Left colon (tissue), 2 donors: ENCODE measurements around the gene HHAT. TPM values are rescaled to one million over a fixed set of nuclear protein-coding genes. Genes with fewer than 3 reads are reported as not detected.

ENCODE experiments used
- ATAC-seq: fragments of 200-7000 bp; cut with Tn5 transposase; one replicate; pipeline ENCODE4 v1.9.1; 2020; ENCODE audit warnings: mild to moderate bottlenecking, moderate library complexity
- DNase-seq, 2 donors: peaks; one replicate each; pipeline ENCODE4 v3.0.0-alpha.2; 2020
- intact Hi-C, 2 donors: fragments of 100-400 bp; cut with DNase I in 1 of 2; cut with micrococcal nuclease in 1 of 2; formaldehyde crosslinking; loops; one replicate each; pipeline versions ENCODE4 v1.11.2 to v1.14.0; 2022; cut with DNase I, micrococcal nuclease
- long read RNA-seq: library from polyadenylated mRNA; unstranded; transcript quantifications from one replicate; pipeline ENCODE4 v2.0.0, GENCODE V29; 2021
- total RNA-seq, 2 donors: library from RNA; stranded (reverse); fragmentation: NEBNext Ultra II Directional; extraction: Animal tissue kit (Norgen Biotek cat#: 25700); gene quantifications; one replicate each; pipeline ENCODE4 v1.2.1, GENCODE V29; 2021
- donor health status: DM: no; HTN: no; CAD: no.
- donor health status: DM: yes; HTN: yes; CAD: no.

HHAT gene
- 1 to 10 TPM; 4.6 to 6.8 TPM for total RNA-seq
- long read RNA-seq, partial matches to known transcripts: 5 of 9 reads
- long read RNA-seq, other reads (novel, unspliced or antisense): 3 of 9 reads

DNA sequence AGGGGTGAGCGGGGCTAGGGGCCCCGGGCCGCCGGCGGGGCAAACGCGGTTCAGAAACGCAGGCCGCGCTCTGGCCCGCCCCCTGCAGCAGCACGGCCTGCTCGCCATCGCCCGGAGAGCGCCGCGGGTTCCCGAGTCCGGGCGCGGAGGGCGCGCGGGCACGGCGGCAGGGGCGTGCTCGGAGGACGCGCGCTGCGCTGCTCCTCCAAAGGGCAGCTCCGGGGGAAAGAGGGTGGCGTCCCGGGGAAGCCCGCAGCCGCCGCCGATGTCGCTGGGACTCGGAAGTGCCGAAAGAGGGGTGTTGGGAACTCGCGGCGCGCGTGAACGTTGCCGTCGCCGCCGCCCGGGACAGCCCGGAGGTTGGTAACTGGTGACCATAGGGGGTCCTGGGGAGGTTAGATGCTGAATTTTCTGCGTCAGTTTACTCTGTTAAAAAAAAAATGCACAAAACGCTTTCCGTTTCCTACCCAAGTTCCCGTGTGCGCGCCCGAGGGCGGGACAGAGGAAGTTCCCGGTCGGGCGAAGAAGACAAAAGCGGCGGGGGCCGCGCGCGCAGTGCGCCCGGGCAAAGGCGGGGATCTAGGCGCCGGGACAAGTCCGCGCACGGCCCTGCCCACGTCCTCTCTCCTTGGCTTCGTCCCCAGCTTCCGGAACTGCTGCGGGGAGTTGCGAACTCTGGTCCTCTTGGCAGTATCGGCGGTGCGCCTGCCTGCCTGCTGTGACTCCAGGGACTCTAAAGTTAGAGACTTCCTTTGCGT is at the start of gene HHAT:
Gene HHAT, plus strand, starts transcription at position 157 of the 758 bp plus-strand sequence. CDS start 20,074 bp downstream, outside the sequence.
- DNase-seq (peak; percentile 85 to 89), ATAC-seq (peak; percentile 94)
- intact Hi-C loops: no loop called here

DNA sequence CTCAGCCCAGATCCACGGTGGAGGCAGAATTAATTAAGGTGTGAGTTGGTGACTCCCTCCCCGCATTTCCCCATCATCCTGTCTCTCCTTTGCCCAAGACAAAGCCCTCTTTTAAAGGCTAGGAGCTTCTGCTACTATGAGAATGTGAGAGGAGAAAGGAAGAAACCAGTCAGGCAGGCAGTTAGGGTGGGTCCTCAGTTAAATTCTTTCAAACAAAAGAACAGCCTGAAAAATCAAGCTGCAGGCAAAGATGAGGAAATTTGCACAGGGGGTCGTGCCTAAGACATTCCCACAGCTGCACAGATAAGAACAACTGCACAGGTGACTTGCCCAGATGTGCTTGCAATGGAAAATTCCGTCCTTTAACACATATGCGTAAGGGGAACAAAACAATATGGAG is 48.5 kb upstream of the HHAT start:
- intact Hi-C loops: no loop called here
- no peak for DNase-seq
- ATAC-seq: no peak

DNA sequence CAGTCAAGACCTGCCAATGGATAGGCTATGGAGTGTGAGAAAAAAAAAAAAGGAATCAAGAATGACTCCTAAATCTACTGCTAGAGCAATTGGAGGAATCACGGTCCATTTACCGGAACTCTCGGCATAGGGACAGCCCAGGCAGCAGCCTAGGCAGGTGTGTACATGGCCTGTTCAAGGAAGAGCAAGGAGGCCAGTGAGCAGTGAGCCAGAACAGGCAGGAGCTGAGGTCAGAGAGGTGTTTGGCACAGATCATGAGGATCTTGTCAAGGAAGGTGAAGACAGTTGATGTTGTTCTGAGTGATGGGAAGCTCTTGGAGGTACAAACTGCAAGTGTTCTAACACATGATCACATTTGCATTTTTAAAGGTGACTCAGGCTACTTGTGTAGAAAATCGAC is 40.6 kb upstream of the HHAT start:
- no peak for DNase-seq
- intact Hi-C loops: no loop called here
- no peak for ATAC-seq

GRCh38 chr1:210289248-210289647 is 39.5 kb upstream of the HHAT start:
- DNase-seq (no peak), ATAC-seq (no peak)

GRCh38 chr1:210291081-210291764 is 37.5 kb upstream of the HHAT start:
- intact Hi-C loops: no loop called here
- no peak for ATAC-seq
- no peak for DNase-seq

More at GRCh38 chr1:210289248-210289647, 39.5 kb upstream of the HHAT start:
- intact Hi-C loops: no loop called here

DNA sequence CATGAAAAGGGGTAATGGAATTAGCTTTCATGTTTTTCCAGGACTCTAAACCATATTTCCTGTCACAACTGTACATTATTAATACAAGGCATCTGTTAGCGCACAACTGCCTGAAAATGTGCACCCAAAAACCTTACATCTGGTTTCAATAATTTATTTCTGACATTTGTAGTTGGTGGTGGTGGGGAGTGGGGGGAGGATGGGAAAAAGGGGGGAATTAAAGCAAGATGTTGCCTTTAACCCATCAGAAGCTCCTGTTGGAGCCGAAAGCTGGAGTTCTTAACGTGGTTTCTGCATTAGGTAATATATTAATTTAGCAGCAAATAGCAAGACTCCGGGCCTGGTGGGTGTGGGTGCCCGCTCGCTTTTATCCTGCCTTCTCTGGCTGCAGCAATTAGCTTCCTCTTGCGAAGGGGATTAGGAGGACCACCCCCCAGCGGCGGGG is 36.9 kb upstream of the HHAT start:
- intact Hi-C loops: no loop called here
- DNase-seq: no peak

GRCh38 chr1:210292231-210292871 is 36.4 kb upstream of the HHAT start:
- intact Hi-C loops: no loop called here
- peak; percentile 51 to 81 for DNase-seq
- peak; percentile 99 for ATAC-seq

More for the DNA sequence above, 36.9 kb upstream of the HHAT start:
- ATAC-seq: no peak

- intact Hi-C loops: no loop called here
- peak; percentile 26 for ATAC-seq
- peak; percentile 21 to 32 for DNase-seq
Observed at GRCh38 chr1:210293171-210293607, 35.5 kb upstream of the HHAT start.

DNA sequence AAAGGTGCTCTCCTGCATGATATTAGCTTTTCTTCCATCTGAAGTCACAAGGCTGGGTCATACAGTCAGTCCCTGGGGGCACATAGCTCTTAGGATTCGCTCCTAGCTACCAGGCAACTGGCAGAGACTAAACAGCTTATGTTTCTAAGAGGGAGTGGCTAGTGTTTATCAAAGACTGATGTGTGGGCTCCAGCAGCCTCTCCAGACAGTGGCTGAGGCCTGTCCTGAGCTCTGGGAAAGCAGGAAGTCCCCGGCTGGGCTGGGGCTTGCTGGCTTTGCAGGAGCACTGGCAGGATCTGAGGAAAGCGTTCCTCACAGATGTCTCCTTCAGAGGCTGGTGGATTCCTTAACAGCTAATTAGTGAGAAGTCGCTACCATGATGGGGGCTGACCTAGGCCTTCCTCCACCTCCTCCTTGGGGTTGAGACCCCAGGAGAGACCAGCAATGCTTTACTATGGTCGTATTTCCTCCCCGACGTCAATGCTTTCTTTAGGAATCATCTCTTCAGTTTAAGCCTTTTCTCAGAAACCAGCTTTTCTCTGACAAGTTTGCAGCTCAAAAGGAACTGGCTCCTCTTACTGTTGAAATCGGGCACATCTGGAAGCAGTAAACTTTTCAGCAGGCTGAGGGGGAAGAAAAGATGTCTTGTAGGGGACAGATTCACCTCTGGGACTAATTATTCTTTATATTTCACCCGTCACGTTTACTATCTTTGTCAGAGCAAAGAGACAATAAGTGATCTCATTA is 33.5 kb upstream of the HHAT start:
- ATAC-seq (no peak), DNase-seq (peak; percentile 23 to 30)
- intact Hi-C loops: no loop called here

DNA sequence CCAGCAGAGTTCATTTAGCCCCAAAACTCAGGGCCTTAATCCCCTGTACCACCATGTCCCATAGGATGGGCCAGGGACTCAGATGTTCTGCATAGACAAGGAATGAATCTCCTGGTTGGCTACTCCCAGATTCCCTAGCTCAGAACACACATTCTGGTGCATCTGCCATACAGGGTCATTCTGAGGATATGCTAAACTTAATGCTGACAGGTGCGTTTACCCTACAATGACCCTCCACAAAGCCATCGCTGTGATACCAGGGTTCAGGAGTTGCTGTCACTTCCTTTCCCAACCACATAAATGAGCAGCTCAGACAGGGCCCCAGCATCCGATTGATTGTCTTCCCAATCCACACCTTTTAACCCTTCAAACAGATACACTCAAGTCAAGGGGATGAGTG is 32.0 kb upstream of the HHAT start:
- no peak for DNase-seq
- ATAC-seq: no peak
- intact Hi-C loops: no loop called here

DNA sequence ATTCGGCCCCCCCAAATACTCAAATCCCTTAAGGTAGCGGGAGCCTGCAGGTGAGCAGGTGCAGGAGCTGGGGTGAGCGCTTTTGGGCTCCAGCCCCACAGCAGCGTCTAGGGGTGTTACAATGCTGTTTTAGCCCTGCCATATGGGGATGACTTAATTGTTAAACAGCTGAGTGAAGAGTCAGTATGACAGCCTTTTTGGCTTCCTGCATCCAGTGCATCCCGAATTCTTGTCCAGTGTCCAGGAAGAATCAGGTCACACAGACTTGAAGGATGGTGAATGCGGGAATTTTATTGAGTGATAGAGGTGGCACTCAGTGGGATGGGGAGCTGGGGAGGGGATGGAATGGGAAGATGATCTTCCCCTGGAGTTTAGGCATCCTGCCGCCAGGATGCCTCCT is 30.4 kb upstream of the HHAT start:
- intact Hi-C loops: no loop called here

GRCh38 chr1:210298936-210299335 is 29.8 kb upstream of the HHAT start:
- intact Hi-C loops: no loop called here
- ATAC-seq (no peak), DNase-seq (no peak)

More for the DNA sequence above, 30.4 kb upstream of the HHAT start:
- ATAC-seq (no peak), DNase-seq (no peak)

DNA sequence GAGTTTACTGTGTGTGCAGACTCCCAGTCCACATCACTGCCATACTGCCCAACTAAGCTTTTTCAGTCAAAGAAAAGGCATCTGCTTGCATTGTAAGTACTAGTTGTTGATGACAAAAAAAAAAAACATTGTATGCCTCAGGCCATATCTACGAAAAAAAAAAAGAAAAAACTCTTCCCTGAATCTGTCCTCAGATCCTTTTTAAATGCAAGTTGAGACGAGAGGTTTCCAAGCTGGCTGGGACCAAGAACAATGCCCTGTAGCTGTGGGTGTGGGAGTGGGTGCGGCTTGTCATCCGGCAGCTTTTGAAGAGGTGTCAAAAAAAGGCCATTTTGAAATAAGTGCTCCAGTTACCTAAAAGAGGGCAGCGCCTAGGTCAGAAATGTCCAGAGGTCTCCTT is 29.2 kb upstream of the HHAT start:
- no peak for DNase-seq
- no peak for ATAC-seq
- intact Hi-C loops: no loop called here

GRCh38 chr1:210300923-210301614 is 27.6 kb upstream of the HHAT start:
- no peak for DNase-seq
- intact Hi-C loops: no loop called here
- no peak for ATAC-seq

DNA sequence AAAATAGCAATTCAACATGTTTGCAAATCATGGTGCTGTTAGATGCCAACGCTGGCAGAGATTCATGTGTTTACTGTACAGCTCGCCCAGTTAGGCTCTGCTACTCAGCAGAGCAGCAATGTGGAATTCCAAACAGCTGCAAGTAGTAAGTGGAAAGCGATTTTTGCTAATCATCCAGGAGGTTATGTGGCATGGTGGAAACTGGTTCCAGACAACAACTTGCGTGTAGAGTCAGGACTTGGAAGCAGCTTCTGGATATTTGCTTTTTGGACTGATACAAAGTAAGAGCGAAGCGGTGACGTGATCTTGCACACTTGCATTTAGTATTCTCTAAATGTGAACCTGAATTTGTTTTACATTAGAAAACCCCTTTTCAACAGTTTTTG is 27.1 kb upstream of the HHAT start:
- intact Hi-C loops: no loop called here
- DNase-seq (no peak), ATAC-seq (no peak)

- ATAC-seq (no peak), DNase-seq (no peak)
- intact Hi-C loops: no loop called here
Observed at GRCh38 chr1:210302501-210302900, 26.2 kb upstream of the HHAT start.

GRCh38 chr1:210303391-210303790 is 25.3 kb upstream of the HHAT start:
- intact Hi-C loops: no loop called here
- DNase-seq (no peak), ATAC-seq (no peak)

DNA sequence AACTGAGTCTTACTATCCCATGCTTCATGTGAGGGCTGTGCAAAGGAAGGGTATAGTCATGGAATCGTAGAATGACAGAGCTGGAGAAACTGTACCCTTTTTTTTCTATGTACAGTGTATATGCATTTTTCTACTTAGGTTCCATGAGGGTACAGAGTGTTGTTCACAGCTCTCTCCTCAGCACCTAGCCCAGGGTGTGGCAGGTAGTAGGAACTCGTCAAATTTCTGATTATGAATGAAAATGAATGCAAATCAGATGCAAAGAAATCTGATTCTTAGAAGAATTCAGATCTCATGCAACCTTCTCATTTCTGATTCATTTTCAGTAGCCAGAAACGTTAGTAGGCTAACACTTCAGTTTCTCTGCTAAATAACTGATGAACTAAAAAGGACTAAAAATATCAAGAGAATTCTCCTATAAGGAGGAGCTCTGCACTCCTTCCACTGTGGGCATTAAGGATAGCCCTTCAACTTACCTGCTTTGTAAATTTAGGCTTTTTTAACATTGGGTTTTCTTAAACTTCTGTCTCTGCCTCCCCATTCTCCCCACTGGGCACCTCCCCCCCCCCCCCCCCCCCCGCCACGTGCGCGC is 18.0 kb upstream of the HHAT start:
- no peak for ATAC-seq
- intact Hi-C loops: loop anchor here (5.0 to 10.0 kb wide), 2 partner anchors 108 to 166 kb away; no protein-coding TSS in a partner anchor
- no peak for DNase-seq
